NOMO-1 treated with dmso at 0.1 percent for 144 hours (cell line): ENCODE measurements around the gene DNAAF3.
"Not testable (repeated sequence)": the region's sequence is repeated elsewhere in the genome, so short reads cannot be mapped to it uniquely, and the experiment has no call there.

Source experiments
- DNase-seq: peaks from one replicate; lab custom pipeline; 2025; ENCODE audit not compliant: unreplicated experiment; lab: John Stamatoyannopoulos, UW

Gene DNAAF3

DNA sequence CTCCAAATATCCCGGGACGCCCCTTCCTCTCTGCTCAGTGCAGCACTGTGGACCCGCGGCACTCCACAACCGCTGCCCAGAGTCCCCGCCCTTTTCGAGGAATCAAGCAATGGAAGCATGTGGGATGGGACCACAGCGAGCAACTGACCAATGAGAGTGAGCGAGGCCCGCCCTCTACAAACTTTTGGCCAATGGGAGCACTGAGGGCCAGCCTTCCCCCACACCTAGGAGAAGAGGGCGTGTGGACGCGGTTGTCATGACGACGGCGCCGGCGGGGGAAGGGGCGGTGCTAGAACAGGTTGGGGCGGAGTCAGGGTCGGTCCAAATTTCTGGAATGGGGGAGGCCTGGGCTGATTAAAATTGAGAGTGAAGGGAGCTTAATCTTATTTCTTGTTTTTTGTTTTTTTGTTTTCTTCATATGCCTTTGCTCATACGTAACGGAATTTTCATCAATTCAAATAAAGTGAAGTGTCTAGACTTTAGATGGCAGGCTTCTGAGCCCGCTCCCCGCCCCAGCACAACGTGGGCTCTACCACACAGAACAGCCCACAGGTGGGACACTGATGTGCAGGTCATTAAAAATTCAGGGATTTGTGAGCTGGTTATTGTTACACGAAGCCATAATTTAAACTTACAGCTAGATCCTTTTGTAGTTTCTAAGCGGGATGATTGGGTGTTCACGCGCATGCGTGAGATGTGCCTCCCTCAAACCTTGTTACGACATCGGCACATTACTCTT is at the start of gene DNAAF3:
Gene DNAAF3 (minus strand): TSS at position 84 of the 739 bp plus-strand sequence. CDS start 200 bp downstream, outside the sequence.
- peak; percentile 94 for DNase-seq

DNA sequence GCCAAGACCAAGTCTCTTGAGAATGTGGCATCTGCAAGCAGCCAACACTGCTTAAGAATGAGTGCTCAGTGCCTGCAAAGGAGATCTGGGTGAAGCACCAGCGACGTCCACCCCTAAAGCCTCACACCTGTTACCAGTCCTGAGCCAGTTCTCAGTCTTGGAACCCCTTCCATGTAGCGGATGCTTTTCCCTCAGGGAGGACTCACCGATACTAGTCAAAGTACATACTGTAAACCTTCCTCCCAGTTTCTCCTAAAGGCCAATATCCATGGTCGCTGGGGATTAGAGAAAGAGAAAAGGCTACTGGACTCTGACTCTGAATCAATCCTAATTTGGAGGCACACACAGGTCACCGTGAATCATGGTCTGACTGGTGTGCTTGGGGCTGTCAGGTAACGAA is 47.1 kb upstream of the DNAAF3 start:
- no peak for DNase-seq

DNA sequence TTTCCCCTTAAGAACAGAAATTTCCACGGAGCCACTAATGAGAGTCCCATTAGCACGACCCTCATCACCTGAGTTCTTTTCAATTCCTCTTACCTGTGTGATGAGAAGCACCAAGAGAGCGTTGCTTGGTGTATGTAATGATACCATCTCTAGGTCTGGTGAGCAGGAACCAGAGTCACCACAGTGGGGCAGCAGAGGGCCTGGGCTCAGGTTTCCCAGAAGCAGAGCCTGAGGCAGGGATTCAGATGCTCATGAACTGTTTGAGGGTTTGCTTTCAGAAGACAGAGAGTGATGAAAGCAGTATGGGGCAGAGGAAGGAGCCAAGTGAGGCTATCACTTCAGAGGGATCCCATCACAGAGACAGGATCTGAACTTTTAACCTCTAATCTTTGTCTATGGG is 46.0 kb upstream of the DNAAF3 start:
- DNase-seq, result peak; percentile 69

- DNase-seq, result no peak
Measured at GRCh38 chr19:55209693-55210472, 43.5 kb upstream of the DNAAF3 start.

GRCh38 chr19:55208880-55209692 is 42.7 kb upstream of the DNAAF3 start, which contains the start of gene PTPRH:
Gene PTPRH (minus strand): TSS chr19:55209501. CDS start chr19:55209433, 68 bp downstream.
- DNase-seq, result peak; percentile 64

- DNase-seq, result peak; percentile 78
Measured at GRCh38 chr19:55206664-55207500, 40.5 kb upstream of the DNAAF3 start.

GRCh38 chr19:55202199-55202598 is 35.8 kb upstream of the DNAAF3 start:
- not testable (repeated sequence) for DNase-seq

DNA sequence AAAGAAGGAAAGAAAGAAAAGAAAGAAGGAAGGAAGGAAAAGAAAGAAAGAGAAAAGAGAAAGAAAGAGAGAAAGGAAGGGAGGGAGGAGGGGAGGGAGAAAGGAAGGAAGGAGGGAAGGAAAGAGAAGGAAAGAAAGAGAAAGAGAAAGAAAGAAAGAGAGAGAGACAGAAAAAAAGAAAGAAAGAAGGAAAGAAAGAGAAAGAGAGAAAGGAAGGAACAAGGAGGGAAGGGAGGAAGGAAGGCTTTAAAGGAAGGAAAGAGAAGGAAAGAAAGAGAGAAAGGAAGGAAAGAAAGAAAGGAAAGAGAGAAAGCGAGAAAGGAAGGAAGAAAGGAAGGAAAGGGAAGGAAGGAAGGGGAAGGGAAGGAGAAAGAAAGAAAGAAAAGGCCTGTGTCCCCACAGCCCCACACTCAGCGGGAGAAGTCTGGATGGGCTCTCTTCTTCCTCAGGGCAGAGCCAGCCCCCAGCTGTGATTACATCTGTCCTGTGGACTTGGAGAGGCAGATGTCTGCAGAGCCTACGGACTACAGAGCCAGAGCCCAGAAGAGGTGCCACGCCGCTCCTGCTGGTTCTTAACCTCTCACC is 33.3 kb upstream of the DNAAF3 start:
- DNase-seq, result no peak

DNA sequence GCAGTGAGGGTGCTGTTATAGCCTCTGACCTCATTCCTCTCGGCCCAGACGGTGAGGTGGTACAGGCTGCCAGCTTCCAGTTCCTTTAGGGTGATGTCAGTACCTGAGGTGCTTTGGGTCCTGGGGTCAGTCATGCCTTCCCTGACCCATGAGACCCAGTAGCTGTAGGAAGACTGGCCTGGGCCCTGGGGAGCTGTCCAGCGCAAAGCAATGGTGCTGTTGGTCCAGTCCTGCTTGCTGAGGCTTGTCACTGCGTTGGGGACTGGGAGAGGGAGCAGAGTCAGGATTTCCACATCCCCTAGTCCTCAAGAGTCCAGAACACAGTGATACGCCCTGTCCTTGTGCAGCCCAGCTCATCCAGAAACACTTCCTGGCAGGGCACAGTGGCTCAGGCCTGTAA is 32.2 kb upstream of the DNAAF3 start:
- no peak for DNase-seq

DNA sequence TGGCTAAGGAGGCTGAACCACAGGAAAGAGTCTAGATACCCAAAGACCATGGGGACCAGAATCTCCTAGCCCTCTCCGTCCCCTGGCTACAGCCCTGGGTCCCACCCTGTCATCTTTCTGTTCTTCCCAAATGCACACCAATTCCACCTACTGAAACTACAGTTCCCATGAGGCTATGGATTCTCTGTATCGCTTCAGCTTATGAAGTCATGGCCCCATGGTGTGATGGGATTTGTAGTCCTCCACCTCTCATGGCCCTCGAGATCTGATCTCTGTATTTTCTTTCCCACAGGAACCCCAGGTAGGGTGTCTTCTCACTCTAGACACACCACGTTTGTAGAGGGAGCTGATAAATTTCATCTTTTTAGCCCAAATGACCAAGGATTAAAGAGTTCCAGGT is 31.1 kb upstream of the DNAAF3 start:
- DNase-seq, result no peak

DNA sequence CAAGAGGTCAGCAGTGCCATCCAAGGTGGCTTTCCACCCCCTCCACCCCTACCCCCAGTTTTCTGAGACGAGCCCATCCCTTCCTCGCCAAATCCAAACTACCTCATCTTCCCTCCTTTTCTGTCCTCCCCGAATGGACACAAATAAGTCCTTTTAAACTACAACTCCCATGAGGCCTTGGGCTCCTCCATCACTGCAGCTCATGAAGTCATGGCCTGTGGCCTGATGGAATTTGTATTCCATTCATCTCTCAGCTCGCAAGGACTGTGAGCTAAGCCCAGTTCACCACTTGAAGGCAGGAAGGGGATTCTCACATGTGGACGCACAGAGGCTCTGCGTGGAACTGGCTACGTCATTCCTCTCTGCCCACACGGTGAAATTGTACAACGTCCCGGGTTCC is 30.4 kb upstream of the DNAAF3 start:
- DNase-seq, result no peak

GRCh38 chr19:55193481-55193880 is 27.1 kb upstream of the DNAAF3 start:
- no peak for DNase-seq

- no peak for DNase-seq
Measured at GRCh38 chr19:55189403-55189835, 23.0 kb upstream of the DNAAF3 start.

- DNase-seq, result no peak
Measured at GRCh38 chr19:55188625-55189024, 22.2 kb upstream of the DNAAF3 start.

- DNase-seq, result no peak
Measured at GRCh38 chr19:55186080-55186479, 19.7 kb upstream of the DNAAF3 start.

- DNase-seq, result no peak
Measured at GRCh38 chr19:55181740-55182139, 15.3 kb upstream of the DNAAF3 start.

GRCh38 chr19:55179606-55180484 is 13.4 kb upstream of the DNAAF3 start, which contains the start of gene SYT5:
Gene SYT5 (minus strand): TSS chr19:55180289. CDS start chr19:55179041, 1,248 bp downstream.
- no peak for DNase-seq

DNA sequence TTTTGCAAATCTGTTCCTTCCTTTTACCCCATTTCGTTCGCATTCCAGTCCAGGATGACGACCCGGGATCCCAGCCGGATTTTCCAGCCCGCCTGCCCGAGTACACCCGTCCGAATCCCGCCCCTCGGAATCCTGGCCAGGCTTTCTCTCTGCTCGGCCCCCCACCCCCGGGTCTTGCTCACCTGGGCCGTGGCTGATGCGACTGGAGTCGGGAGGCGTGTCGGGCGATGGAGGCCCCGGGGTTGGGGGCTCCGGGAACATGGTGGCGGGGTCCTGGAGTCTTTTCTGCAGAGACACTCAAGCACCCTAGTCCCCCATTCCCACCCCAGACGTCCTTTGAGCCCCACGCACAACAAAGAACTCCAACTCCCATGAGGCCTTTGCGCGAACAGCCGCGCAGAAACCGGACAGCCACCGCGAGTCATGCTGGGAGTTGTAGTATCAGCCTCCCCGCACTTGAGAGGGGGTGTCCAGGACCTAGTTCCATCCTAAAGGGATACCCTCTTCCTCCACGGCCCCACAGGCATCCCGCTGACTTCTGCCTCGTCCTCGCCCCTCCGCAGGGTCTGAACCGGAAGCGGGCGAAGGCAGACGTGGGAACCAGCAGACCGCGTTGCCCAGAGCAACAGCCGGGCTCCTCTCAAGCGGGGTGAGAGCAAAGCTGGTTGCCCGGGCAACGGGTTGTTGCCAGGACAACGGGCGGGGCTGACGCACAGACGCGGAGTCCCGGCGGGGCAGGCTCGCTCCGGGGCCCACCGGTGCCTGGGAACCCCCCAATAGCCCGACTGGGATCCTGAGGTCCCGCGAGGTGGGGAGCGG is 12.6 kb upstream of the DNAAF3 start:
- DNase-seq, result no peak
